Gastroesophageal sphincter (tissue), 3 donors: ENCODE measurements around the gene CAMK2B.

Experiments used
- CTCF ChIP-seq, 4 experiments: fragments of 200-600 bp in 2 of 4; fragments of 450-650 bp in 2 of 4; sonication (generic) in 1 of 4; IDR thresholded peaks; one replicate each; pipeline ENCODE4 v1.5.1; 2017 to 2019; ENCODE audit warnings: antibody characterized with exemption in 4 of 4, mild to moderate bottlenecking in 2 of 4, moderate library complexity in 2 of 4
- POLR2A ChIP-seq, 2 donors: fragments of 450-650 bp; IDR thresholded peaks; one replicate each; pipeline ENCODE4 v1.6.1; 2017; ENCODE audit warnings: antibody characterized with exemption in 2 of 2, mild to moderate bottlenecking in 2 of 2, moderate library complexity in 1 of 2

DNA sequence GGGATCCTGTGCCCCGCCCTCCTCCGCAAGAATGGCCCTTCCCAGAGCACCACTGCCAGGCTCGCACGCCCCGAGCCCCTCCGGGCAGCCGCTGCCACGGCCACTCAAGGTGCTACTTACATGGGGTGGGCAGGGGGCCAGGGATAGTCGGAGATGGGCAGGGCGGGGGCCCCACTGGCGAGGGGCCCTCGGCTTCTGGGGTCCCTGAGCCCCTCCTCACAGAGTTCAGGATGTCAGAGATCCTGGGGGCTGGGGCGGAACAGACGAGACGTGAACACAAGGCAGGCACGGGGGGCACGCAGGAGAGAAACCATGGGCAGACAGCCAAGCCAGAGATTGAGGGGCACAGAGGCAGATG is 99.0 kb downstream of the CAMK2B start:
- TF ChIP-seq CTCF (IDR thresholded peaks at IDR 0.05) (no peak), POLR2A (IDR thresholded peaks at IDR 0.05) (no peak)
